HepG2 (cell line): ENCODE data around the gene OASL. TPM values are rescaled to one million over a fixed set of nuclear protein-coding genes. Genes with fewer than 3 reads are reported as not detected.

ENCODE experiments used
- AHDC1 ChIP-seq: sonication (generic); formaldehyde crosslinking; IDR thresholded peaks from 2 replicates; pipeline ENCODE4 v1.5.1; 2020; ENCODE audit warnings: mild to moderate bottlenecking, missing genetic modification reagents, borderline replicate concordance
- ASH2L ChIP-seq: fragments of 300-600, 200-600 bp; sonication (generic); IDR thresholded peaks from 2 replicates; pipeline ENCODE4 v1.7.0; 2017; ENCODE audit warnings: low read depth, mild to moderate bottlenecking, moderate library complexity, mixed read lengths, low read length; ENCODE audit not compliant: insufficient read length
- ATF3 ChIP-seq: sonication (generic); formaldehyde crosslinking; IDR thresholded peaks from 2 replicates; pipeline ENCODE4 v1.4.0; 2020; ENCODE audit warnings: missing genetic modification reagents
- EZH2 ChIP-seq: conservative IDR thresholded peaks from 2 replicates; pipeline ENCODE4 v1.6.1; 2012; ENCODE audit warnings: mild to moderate bottlenecking, low read depth, low read length, moderate library complexity
- MEIS2 ChIP-seq: sonication (generic); formaldehyde crosslinking; IDR thresholded peaks from 2 replicates; pipeline ENCODE4 v1.9.0; 2021; ENCODE audit warnings: mild to moderate bottlenecking, missing genetic modification reagents
- NFRKB ChIP-seq: fragments of 450-650 bp; IDR thresholded peaks from 2 replicates; pipeline ENCODE4 v1.6.1; 2017
- NR1H2 ChIP-seq: sonication (generic); formaldehyde crosslinking; IDR thresholded peaks from 2 replicates; pipeline ENCODE4 v1.8.1; 2022; ENCODE audit warnings: low read depth, missing genetic modification reagents, borderline replicate concordance
- RCOR2 ChIP-seq: IDR thresholded peaks from 2 replicates; pipeline ENCODE4 v1.6.1; 2016; ENCODE audit warnings: missing biosample characterization, missing genetic modification reagents
- SAP130 ChIP-seq: IDR thresholded peaks from 2 replicates; pipeline ENCODE4 v1.6.1; 2016; ENCODE audit warnings: low read depth
- TARDBP ChIP-seq: sonication (generic); formaldehyde crosslinking; IDR thresholded peaks from 2 replicates; pipeline ENCODE4 v1.8.0; 2022; ENCODE audit warnings: mild to moderate bottlenecking, missing genetic modification reagents
- THRA ChIP-seq: sonication (generic); formaldehyde crosslinking; IDR thresholded peaks from 2 replicates; pipeline ENCODE4 v1.4.0; 2020; ENCODE audit warnings: missing genetic modification reagents, borderline replicate concordance
- WIZ ChIP-seq: sonication (generic); formaldehyde crosslinking; IDR thresholded peaks from 2 replicates; pipeline ENCODE4 v1.5.1; 2020; ENCODE audit warnings: mild to moderate bottlenecking, missing genetic modification reagents
- ZEB1 ChIP-seq: IDR thresholded peaks from 2 replicates; pipeline ENCODE4 v1.6.1; 2012; ENCODE audit warnings: mild to moderate bottlenecking, low read depth, inconsistent platforms; ENCODE audit not compliant: insufficient replicate concordance
- ZGPAT ChIP-seq: IDR thresholded peaks from 2 replicates; pipeline ENCODE4 v1.6.1; 2016; ENCODE audit warnings: mild to moderate bottlenecking
- ZNF292 ChIP-seq: sonication (generic); formaldehyde crosslinking; IDR thresholded peaks from 2 replicates; pipeline ENCODE4 v1.8.1; 2022; ENCODE audit warnings: mild to moderate bottlenecking, low read depth, missing genetic modification reagents, borderline replicate concordance
- ZNF674 ChIP-seq: sonication (generic); formaldehyde crosslinking; IDR thresholded peaks from 2 replicates; pipeline ENCODE4 v1.5.0; 2020; ENCODE audit warnings: low read depth, mild to moderate bottlenecking, missing genetic modification reagents
- ZNF710 ChIP-seq: sonication (generic); formaldehyde crosslinking; IDR thresholded peaks from 2 replicates; pipeline ENCODE4 v1.5.0; 2020; ENCODE audit warnings: mild to moderate bottlenecking, missing genetic modification reagents, borderline replicate concordance
- ZNF75D ChIP-seq: sonication (generic); formaldehyde crosslinking; IDR thresholded peaks from 2 replicates; pipeline ENCODE4 v1.8.1; 2023; ENCODE audit warnings: missing genetic modification reagents, mild to moderate bottlenecking, borderline replicate concordance
- polyA plus RNA-seq, 8 experiments: library from polyadenylated mRNA; depleted of rRNA in 3 of 8; stranded (reverse) in 7 of 8; unstranded in 1 of 8; fragments of >200 nt; fragmentation: Illumina TruSeq in 4 of 8; extraction: Trizol in 4 of 8; gene quantifications; 2 replicates each; pipeline versions ENCODE4 v1.2.1 to v1.2.3, GENCODE V29; 2011 to 2016; ENCODE audit warnings: low read depth in 4 of 8, missing spikeins in 1 of 8, mixed read lengths in 1 of 8; ENCODE audit not compliant: insufficient read depth in 1 of 8
- total RNA-seq, 5 experiments: library from RNA; depleted of rRNA; stranded (reverse); fragments of >200 nt; fragmentation: Illumina TruSeq; extraction: Trizol; gene quantifications; 2 replicates each; pipeline ENCODE4 v1.2.3, GENCODE V29; 2016; ENCODE audit warnings: low read depth in 1 of 5

OASL gene
- total and polyA plus RNA-seq, 2 of the 13 experiments (the other 11 are each of a cell fraction or from before 2014, with no cell fraction given): 0.11 to 0.22 TPM

- TF ChIP-seq ZNF674: no peak
- no peak for TF ChIP-seq EZH2
- 0 out of 2 replicates have a peak, but pooled peaks have one; percentile 6 for TF ChIP-seq TARDBP (CRISPR knock-in tag)
- no peak for TF ChIP-seq ZGPAT (CRISPR knock-in tag)
- peak; percentile 47 for TF ChIP-seq ZEB1
- peak; percentile 89 for TF ChIP-seq ASH2L
- peak; percentile 30; the same call in 1 of the 2 replicates for TF ChIP-seq RCOR2 (CRISPR knock-in tag)
- 0 out of 2 replicates have a peak, but pooled peaks have one; percentile 50 for TF ChIP-seq ZNF292 (CRISPR knock-in tag)
- TF ChIP-seq ZNF710 (CRISPR knock-in tag): no peak
- TF ChIP-seq THRA (CRISPR knock-in tag): 0 out of 2 replicates have a peak, but pooled peaks have one; percentile 11
- TF ChIP-seq NR1H2 (CRISPR knock-in tag): no peak
- TF ChIP-seq WIZ (CRISPR knock-in tag): 0 out of 2 replicates have a peak, but pooled peaks have one; percentile 32
- no peak for TF ChIP-seq ZNF75D (CRISPR knock-in tag)
- TF ChIP-seq MEIS2: no peak
- TF ChIP-seq ATF3: peak; percentile 14; the same call in 1 of the 2 replicates
- TF ChIP-seq NFRKB: no peak
- peak; percentile 73; the same call in 1 of the 2 replicates for TF ChIP-seq AHDC1 (CRISPR knock-in tag)
- TF ChIP-seq SAP130 (CRISPR knock-in tag): peak; percentile 72
Observed at GRCh38 chr12:121025442-121026226, 13.4 kb downstream of the OASL start (continued).
